Stimulated activated CD8-positive, alpha-beta memory T cell treated with anti-CD3 and anti-CD28 coated beads, Interleukin-2, amount 100 ng/mL, for 1 hour (primary cell): ENCODE results near the gene RYR2.
"Not testable (repeated sequence)": the region's sequence is repeated elsewhere in the genome, so short reads cannot be mapped to it uniquely, and the experiment has no call there.

Experiments
- DNase-seq, 2 donors: peaks; one replicate each; pipeline ENCODE4 v3.0.0-alpha.2; 2020; ENCODE audit warnings: low read depth in 2 of 2

RYR2 gene

DNA sequence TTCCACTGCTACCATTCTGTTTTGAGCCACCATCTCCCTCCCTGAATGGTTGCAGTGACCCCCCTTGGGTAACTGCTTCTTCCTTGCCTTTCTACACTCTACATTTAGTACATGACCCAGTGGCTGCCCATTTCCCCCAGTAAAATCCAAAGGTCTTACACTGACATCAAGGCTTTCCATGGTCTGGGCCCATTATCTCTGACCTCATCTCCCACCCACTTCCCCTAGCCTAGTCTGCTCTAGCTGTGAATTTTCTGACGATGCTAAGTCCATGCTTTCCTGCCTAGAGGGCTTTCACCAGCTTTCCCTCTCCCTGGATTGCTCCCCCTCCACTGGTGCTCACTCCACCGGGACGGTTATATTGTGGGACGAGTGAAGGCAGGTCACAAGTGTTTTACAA lies 219.2 kb downstream of the RYR2 start:
- no peak for DNase-seq

DNA sequence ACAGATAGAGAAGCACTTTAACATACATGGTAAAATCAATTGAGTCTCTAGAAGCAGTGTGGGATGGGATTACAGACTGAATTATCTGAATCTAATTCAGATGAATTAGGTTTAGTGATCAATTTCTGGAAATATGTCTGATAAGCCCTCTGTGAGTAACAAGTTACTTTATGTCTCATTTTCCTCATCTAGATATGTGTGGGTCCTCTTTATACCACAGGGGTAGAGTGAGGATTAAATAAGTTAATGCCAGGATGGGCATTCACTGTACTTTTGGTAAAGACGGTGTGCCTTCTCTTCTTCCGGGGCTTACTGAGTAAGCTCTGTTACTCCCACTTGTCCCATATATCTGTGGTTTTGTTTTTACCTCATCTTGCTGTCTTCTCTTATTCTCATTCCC lies 225.8 kb downstream of the RYR2 start:
- DNase-seq, result no peak

DNA sequence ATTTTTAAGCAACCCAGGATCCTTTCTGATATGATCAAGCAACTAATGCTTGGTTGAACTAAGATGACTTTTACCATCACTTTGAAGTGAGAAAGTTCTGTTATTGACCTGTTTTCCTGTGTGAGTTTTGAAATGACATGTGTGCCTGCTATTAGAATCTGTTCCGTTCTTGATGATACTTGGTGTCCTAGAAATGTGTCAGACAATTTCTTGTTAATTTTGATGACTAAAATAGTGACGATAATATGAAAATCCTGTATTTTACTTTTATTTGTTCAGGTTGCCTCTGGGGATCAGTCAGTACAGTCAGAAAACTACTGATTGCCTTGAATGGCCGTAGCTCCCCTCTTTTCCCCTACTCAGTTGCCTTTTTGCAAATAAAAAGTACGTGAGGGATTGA lies 228.0 kb downstream of the RYR2 start:
- DNase-seq, result no peak

DNA sequence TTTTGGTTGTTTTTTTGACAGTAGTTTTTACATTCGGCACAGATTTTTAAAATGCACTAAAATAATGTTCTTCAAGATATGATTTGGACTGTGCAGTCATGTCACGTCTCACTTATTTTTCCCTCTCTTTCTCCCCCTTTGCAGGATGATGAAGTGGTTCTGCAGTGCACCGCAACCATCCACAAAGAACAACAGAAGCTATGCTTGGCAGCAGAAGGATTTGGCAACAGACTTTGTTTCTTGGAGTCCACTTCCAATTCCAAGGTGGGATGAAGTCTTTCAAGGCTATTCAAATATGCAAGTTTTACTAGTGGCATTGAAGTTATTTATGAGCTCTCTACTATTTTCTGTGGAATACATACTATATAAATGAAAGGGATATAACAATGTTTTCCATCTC lies 228.4 kb downstream of the RYR2 start:
- DNase-seq, result no peak

DNA sequence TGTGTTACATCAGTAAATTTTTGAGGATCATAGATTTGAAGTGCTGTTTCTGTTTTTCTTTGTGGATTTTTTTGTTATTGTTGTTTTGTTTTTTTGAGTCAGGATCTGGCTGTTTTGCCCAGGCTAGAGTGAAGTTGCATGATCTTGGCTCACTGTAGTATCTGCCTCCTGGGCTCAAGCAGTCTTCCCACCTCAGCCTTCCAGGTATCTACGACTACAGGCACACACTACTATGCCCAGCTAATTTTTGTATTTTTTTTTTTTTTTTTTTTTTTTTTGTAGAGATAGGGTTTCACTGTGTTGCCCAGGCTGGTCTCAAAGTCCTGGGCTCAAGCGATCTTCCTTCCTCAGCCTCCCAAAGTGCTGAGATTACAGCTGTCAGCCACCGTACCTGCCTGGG lies 236.0 kb downstream of the RYR2 start:
- not testable (repeated sequence) for DNase-seq

DNA sequence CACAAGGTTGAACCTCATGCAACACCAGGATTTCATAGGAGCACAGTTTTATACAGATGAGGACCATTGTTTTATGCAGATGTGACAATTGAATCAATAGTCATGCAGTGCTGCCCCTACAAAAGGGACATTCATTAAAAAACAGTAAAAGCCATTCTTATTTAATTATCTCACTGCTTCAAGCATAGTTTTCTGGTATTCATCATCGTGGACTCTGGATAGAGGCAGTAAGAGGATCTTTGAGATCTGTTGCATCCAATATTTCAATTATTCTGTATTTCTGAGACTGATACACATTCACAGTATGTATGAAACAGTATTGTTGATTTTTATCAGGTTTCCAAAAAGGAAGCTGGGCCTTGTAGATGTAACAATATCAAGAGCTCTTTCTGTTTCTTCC lies 237.6 kb downstream of the RYR2 start:
- no peak for DNase-seq

DNA sequence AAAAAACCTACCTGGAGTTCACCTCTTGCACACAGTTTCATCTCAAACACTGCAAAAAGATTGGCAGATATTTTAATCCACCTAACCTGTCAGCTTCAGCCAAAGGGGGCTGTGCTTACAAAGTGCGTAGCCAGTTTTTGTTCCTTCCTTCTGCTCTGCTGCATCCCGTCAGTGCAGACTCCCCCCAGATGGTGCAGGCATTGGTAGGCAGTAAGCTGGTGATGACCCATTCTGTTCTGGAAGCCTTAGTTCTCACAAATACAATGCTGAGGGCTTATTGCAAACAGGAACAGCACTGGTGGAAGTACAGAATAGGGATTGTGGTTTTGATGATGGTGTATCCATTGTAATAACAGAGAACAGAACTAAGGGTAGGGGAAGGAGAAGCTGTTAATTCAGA lies 239.5 kb downstream of the RYR2 start:
- DNase-seq, result no peak

DNA sequence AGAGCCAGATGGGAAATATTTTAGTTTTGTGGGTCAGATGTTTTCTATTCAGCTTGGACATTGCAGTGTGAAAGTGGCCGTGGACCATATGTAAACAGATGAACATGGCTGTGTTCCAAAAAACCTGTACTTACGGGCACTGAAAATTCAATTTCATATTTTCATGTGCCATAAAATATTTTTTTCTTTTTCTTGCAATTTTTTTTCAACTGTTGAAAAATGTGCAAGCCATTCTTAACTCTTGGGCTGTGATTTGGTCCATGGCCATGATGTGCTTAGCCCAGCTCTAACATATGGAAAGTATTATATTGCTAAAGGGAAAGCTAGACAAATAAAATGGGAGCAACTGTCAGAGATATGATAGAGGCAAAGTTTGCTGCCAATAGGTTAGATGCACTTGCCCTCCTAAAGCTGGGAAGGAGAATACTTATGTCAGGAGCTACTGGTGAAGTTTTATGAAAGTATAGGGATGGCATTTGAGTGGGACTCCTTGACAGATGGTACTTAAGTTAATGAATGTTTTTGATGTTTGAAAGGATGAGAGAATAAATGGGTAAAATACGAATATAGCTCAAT lies 240.3 kb downstream of the RYR2 start:
- no peak for DNase-seq

DNA sequence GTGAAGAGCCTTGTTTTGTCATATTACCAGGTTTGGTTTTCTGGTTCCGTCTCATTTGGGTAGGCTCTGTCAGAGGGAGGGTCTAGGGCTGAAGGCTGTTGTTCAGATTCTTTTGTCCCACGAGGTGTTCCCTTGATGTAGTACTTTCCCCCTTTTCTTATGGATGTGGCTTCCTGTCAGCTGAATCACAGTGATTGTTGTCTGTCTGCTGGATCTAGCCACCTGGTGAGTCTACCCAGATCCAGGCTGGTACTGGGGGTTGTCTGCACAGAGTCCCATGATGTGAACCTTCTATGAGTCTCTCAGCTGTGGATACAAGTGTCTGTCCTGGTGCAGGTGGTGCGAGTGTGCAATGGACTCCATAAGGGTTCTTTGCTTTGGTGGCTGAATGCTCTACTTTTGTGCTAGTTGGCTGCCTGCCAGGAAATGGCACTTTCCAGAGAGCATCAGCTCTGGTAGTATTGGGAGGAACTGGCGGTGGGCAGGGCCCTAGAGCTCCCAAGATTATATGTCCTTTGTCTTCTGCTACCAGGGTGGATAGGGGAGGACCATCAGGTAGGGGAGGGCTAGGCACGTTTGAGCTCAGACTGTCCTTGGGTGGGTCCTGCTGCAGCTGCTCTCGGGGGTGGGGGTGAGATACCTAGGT lies 246.0 kb downstream of the RYR2 start:
- DNase-seq, result no peak

DNA sequence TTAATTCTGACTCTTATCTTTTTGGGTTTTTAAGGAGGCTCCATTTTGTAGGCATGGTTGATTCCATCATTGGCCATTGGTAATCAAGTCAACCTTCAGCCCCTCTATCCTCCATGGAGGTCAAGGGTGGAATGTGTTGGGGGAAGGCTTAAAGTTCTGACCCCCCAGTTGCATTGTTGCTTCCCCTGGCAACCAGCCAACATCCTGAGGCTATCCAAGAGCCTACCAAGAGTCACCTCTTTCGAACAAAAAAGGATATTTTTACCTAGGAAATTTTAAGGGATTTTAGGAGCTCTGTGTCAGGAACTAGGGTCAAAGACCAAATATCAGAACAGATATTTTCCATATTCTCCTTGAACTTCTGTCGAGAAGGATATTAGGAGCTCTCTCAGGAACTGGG lies 251.8 kb downstream of the RYR2 start:
- DNase-seq, result no peak

DNA sequence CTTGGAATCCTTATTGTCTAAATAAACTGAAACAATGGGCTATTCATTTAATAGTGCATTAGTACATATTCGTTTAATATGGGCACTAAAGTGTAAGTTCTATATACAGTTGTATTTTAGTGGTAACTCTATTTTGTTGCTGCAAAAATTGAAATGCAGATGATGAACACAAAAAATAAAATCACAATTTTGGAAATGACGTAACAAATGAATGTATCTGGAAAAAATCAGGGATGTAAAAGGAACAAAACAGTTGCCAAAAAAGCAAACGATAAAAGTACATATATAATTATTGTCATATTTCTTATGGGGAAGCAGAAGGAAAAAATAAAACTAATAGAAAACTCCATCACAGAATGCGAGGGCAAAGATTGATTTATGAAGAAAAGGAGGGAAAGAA lies 254.9 kb downstream of the RYR2 start:
- no peak for DNase-seq

DNA sequence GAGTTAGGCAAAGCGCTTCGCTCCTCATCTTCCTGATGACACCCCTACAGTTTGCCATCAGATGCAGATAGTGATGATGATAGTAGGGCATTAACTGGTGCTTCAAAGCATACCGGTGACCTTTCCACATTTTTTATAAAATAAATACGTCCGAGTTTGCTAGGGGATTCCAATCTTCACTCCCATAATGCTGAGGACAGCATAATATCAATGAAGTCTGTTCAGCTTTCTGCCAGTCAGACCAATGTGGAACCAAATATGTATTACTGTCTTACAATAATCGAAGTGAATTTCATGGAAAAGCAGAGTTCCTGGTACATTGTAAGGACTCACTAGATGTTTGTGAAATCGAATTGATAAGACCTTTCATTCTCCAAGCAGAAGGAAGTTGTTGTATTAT lies 258.7 kb downstream of the RYR2 start:
- no peak for DNase-seq

DNA sequence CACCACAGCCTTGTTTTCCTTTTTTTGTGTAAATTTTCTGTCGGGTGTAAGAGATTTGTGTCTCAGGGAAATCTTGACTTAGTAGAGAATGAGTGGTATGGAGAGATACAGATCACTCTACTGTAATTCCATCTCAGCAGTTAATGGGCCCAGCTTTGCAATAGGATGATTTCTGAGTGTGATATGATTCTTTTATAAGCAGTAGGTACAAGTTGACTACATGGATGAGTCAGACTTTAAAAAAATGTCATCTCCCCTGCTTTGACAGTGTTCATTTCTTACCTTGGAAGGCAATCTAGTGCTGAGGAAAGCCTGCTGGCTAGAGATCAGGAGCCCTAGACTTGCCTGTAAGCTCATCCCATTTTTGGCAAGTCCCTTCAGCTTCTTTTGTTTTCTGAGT lies 261.9 kb downstream of the RYR2 start:
- DNase-seq, result no peak

DNA sequence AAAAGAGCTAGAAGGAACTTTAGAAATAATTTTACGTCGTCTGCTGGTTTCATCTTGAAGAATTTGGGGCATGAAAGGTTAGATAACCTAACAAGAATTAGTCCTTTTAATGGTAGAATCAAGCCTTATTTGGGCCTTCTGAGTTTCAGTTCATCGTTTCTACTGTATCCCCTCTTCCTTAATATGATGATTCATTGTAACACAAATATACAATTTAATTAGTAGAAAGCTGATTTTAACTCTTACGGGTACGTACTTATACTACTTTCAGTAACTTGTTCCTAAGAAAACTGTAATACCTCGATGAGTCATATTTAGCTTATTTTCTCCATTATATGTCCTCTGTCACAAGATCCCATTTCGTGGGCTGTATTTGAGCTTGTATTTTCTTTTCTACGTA lies 264.7 kb downstream of the RYR2 start:
- no peak for DNase-seq

DNA sequence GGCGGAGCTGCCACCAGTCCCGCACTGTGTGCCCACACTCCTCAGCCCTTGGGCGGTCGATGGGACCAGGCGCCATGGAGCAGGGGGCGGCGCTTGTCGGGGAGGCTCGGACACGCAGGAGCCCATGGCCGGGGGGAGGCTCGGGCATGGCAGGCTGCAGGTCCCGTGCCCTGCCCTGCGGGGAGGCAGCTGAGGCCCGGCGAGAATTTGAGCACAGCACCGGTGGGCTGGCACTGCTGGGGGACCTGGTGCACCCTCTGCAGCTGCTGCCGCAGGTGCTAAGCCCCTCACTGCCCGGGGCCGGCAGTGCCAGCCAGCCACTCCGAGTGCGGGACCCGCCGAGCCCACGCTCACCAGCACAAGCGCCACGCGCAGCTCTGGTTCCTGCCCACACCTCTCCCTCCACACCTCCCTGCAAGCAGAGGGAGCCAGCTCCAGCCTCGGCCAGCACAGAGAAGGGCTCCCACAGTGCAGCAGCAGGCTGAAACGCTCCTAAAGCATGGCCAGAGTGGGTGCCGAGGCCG lies 267.7 kb downstream of the RYR2 start:
- no peak for DNase-seq

DNA sequence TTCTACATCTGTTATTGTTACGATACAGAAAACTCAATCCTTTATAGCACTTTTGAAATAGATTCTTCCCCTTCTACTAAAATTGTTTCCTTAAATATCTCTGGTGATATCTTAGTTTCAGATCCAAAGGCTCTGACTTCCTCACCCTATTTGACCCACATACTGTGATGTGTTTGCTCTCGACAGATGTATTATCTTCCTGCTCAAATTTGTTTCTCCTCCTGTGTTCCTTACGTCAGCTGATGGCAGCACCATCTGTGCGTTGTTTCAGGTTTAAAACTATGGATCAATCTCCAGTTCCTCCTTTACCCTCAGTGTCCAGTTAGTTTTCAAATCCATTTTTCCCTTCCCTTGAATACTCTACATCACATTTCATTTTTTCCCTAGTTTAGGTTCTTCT lies 274.4 kb downstream of the RYR2 start:
- no peak for DNase-seq

DNA sequence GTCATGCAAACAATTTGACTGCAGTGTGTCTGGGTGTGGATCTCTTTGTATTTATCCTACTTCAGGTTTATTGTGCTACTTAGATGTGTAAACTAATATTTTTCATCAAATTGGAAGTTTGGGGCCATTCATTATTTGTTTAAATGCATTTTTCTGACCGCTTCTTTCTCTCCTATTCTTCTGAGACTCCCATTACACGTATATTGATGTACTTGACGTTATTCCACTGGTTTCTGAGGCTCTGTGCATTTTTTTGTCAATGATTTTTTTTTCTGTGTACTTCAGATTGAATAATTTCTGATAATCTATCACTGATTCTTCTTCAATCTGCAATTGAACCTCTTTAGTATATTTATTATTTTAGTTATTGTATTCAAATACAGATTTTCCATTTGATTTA lies 276.8 kb downstream of the RYR2 start:
- DNase-seq, result no peak

DNA sequence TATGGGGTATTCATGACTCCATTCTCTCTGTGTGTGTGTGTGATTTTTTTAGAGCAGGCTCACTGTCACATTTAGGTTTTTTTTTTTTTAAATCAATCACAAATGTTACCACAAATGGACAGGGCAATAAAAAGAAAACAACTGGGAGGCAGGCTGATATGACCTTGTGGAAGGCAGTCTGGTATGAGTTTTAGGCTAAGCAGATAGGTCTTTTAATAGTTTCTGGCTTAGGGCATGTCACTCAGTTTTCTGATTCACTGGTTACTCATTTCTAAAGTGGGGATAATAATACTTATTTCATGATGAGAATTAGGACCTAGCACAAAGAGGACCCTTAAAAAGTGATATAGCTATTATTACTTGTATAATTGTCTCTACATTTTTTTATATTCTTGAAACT lies 278.9 kb downstream of the RYR2 start:
- DNase-seq, result no peak

DNA sequence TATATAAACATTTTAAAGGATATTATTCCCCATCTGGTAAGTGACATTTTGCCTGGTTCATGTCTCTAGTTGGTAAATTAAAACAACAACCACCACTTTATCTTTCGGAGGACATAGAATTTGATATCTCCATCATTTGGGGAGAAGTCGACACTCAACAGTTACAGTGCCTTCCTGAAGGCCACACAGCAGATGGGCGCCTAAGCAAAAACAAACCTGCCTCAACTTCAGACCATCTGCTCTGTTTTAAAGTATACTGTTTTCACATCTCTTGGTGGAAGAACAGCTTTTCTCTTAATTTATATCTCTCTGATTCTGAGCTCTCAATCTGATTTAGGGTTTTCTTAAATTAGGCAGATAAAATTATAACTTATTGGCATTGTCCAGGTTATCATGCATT lies 282.2 kb downstream of the RYR2 start:
- DNase-seq, result no peak

DNA sequence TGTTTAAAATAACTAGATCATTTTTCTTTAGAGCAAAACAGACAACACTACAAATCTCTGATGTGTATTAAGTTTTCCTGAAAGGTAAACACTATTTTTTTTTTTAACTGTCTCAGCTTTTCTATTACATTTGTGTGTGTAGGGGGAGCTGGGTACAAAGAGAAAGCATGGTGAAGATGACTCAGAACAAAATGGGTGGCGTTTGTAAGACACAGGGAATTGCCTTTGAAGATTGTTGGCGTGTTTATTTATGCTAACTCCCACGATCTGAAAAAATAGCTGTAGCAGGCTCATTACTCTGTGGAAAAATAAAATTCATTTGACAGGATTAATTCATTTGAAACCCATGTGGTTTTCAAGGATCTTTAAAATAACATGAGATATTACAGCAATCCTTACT lies 285.1 kb downstream of the RYR2 start:
- no peak for DNase-seq

DNA sequence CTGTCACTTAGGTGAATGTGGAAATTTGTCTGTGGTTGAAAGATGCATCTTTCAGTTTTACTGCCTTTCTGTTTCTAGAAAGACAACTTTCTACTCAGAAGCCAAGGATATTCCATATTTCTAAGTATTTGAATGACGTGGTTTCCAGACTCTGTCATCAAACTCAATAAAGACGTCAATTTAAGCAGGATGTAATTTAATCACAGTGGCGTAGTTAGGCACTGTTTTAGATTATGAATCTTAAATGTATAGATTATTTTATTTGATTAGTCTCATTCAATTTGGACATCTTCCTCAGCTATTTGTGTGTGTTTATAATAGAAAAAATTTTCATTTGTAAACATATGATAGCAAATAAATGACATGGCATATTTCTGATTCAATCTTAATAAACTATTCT lies 298.9 kb downstream of the RYR2 start:
- no peak for DNase-seq

DNA sequence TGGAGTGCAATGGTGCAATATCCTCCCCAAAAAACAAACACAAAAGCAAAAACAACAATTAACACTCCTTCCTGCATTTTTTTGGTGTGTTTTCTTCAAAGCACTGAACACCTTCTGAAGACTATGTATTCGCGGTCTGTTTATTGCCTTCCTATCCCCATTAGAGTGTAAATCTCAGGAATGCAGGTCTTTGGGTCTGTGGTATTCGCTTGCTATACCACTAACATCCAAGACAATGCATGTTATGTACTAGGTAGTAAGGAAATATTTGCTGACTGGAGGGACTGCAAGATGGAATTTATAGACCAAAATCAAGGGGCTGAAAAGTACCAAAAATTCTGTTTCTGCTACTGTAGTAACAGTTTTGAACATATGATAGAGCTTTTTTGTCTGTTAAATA lies 299.4 kb downstream of the RYR2 start:
- DNase-seq, result no peak

DNA sequence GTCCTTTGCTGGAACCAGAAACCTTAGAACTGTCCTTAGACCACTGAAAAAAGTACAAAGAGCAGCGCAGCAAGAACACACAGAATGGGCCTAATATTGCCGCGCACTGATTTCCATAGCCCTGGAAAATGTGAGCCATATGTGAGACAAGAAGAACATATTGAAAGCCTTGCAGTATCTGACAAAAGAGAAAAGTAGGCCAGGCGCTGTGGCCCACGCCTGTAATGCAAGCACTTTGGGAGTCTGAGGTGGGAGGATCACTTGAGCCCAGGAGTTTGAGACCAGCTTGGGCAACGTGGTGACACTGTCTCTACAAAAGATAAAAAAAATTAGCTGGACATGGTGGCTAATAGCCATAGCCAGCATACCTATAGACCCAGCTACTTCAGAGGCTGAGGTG lies 300.7 kb downstream of the RYR2 start:
- no peak for DNase-seq

DNA sequence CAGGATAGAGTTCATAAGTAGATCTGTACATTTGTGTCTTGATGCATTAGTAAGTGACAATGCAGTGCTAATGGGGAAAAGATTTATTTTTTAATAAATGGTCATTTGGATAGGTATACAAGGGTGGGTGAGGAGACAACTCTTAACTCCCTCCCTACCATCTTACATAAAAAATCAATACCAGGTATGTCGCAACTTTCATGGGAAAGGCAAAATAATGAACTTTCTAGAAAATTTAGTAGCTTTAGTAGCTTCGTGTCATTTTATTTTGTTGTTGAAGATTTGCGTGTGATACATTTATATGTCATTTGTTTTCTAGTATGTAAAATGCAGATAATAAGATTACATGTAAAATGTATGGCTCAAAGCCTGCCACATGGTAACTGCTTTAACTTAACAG lies 310.8 kb downstream of the RYR2 start:
- no peak for DNase-seq
